ENCODE measurements around the gene TMEM31. TPM values are rescaled to one million over a fixed set of nuclear protein-coding genes. Genes with fewer than 3 reads are reported as not detected.

TMEM31 gene
- total RNA-seq, 1 donor from 2014 or later, result not detected

GRCh38 chrX:103730147-103730795 is 19.6 kb downstream of the TMEM31 start:
- TF ChIP-seq, protein P1, sequence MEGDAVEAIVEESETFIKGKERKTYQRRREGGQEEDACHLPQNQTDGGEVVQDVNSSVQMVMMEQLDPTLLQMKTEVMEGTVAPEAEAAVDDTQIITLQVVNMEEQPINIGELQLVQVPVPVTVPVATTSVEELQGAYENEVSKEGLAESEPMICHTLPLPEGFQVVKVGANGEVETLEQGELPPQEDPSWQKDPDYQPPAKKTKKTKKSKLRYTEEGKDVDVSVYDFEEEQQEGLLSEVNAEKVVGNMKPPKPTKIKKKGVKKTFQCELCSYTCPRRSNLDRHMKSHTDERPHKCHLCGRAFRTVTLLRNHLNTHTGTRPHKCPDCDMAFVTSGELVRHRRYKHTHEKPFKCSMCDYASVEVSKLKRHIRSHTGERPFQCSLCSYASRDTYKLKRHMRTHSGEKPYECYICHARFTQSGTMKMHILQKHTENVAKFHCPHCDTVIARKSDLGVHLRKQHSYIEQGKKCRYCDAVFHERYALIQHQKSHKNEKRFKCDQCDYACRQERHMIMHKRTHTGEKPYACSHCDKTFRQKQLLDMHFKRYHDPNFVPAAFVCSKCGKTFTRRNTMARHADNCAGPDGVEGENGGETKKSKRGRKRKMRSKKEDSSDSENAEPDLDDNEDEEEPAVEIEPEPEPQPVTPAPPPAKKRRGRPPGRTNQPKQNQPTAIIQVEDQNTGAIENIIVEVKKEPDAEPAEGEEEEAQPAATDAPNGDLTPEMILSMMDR (IDR thresholded peaks at IDR 0.05), result no peak
- CTCF ChIA-PET, result no interaction called here
- H3K4me1 Mint-ChIP-seq, result peaks cover 4% of the 10 kb centered on the region
- no peaks in the 10 kb centered on the region for H3K36me3 Mint-ChIP-seq (ENCODE audit: low read depth)
- H3K27me3 Mint-ChIP-seq, result peaks cover 2% of the 10 kb centered on the region
- H3K27ac Mint-ChIP-seq, result no peak overlapping the region
- H3K4me3 Mint-ChIP-seq, result no peak overlapping the region
- POLR2A ChIA-PET, result no interaction called here
- no peak for ATAC-seq (ENCODE audit: low read depth)
- no peak for DNase-seq
- no peaks in the 10 kb centered on the region for H3K9me3 Mint-ChIP-seq
- intact Hi-C loops (cut with micrococcal nuclease), result no loop called here

DNA sequence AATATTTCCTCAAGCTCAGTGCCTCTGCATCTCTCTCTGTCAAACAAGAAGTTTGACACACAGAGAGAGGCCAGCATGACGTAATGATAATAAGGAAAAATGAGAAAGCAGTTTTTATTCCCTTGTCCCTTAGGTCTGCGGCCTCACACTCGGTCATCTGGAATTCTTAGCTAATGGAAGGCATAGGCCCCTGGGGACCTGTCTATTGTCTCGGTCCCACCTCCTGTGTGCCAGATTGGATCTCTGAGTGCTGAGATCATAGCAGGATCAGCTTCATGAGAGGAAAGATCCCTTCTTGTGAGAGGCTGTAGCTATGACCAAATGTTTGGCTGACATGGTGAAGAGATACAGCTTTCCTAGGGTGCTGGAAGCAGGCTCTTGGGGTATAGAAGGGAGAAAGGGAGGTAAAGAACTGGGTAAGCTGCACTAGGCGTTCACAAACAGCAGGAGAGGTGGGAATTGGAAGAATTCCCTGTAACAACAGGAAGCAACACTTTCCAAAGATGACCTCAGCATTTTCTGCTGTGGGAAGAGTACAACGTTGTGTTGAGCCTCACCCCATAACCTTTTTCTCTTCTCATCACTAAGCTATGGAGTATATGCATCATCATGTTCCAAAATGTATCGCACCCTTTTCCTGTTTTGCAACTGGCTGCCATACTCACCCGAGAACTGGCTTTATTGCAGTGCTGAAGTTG is 20.2 kb downstream of the TMEM31 start:
- ATAC-seq (ENCODE audit: low read depth), result no peak
- Mint-ChIP-seq H3K4me3 (no peak overlapping the region), H3K4me1 (peaks cover 4% of the 10 kb centered on the region), H3K9me3 (no peaks in the 10 kb centered on the region), H3K27ac (no peak overlapping the region), H3K36me3 (ENCODE audit: low read depth) (no peaks in the 10 kb centered on the region), H3K27me3 (peaks cover 2% of the 10 kb centered on the region)
- CTCF ChIA-PET, result no interaction called here
- DNase-seq, result no peak
- POLR2A ChIA-PET, result no interaction called here
- TF ChIP-seq, protein P1 (IDR thresholded peaks at IDR 0.05), result no peak
- intact Hi-C loops (cut with micrococcal nuclease), result no loop called here

GRCh38 chrX:103733017-103733416 is 22.3 kb downstream of the TMEM31 start:
- POLR2A ChIA-PET, result no interaction called here
- DNase-seq, result no peak
- no peak overlapping the region for H3K4me3 Mint-ChIP-seq
- no peak overlapping the region for H3K27ac Mint-ChIP-seq
- no peaks in the 10 kb centered on the region for H3K9me3 Mint-ChIP-seq
- ATAC-seq (ENCODE audit: low read depth), result no peak
- no peaks in the 10 kb centered on the region for H3K36me3 Mint-ChIP-seq (ENCODE audit: low read depth)
- peaks cover 4% of the 10 kb centered on the region for H3K4me1 Mint-ChIP-seq
- intact Hi-C loops (cut with micrococcal nuclease), result no loop called here
- peaks cover 2% of the 10 kb centered on the region for H3K27me3 Mint-ChIP-seq
- TF ChIP-seq, protein P1 (IDR thresholded peaks at IDR 0.05), result no peak
- CTCF ChIA-PET, result no interaction called here

- TF ChIP-seq, protein P1 (IDR thresholded peaks at IDR 0.05), result no peak
- no peak overlapping the region for H3K4me3 Mint-ChIP-seq
- intact Hi-C loops (cut with micrococcal nuclease), result no loop called here
- ChIA-PET POLR2A (no interaction called here), CTCF (no interaction called here)
- DNase-seq (no peak), ATAC-seq (ENCODE audit: low read depth) (no peak)
- no peaks in the 10 kb centered on the region for H3K27me3 Mint-ChIP-seq
- H3K36me3 Mint-ChIP-seq (ENCODE audit: low read depth), result no peaks in the 10 kb centered on the region
- H3K4me1 Mint-ChIP-seq, result peaks cover 4% of the 10 kb centered on the region
- no peaks in the 10 kb centered on the region for H3K9me3 Mint-ChIP-seq
- H3K27ac Mint-ChIP-seq, result no peak overlapping the region
These were observed 23.5 kb downstream of the TMEM31 start for GRCh38 chrX:103734125-103734760.

DNA sequence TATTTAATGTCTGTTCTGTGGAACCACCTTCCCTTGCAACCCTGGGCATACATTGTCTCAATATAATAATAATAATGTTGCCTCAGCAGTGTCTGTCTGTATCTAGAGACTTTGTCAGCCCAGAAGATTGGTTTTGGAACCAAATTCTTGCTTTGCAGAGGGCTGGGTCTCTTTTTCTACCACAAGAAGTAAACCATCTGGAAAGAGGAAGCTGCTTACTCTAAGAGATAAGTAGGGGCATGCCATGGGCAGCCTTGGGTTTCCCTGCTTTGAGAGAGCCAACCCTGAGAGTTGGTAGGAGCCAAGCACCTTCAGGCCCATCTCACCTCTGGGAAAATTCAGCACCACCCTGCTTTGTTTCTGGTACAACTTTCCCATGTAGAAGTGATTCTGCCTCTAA is 27.0 kb downstream of the TMEM31 start:
- no peak overlapping the region for H3K4me3 Mint-ChIP-seq
- ATAC-seq (ENCODE audit: low read depth) (no peak), DNase-seq (no peak)
- H3K36me3 Mint-ChIP-seq (ENCODE audit: low read depth), result no peaks in the 10 kb centered on the region
- TF ChIP-seq, protein P1 (IDR thresholded peaks at IDR 0.05), result no peak
- intact Hi-C loops (cut with micrococcal nuclease), result no loop called here
- CTCF ChIA-PET, result no interaction called here
- no peaks in the 10 kb centered on the region for H3K27me3 Mint-ChIP-seq
- POLR2A ChIA-PET, result no interaction called here
- no peaks in the 10 kb centered on the region for H3K4me1 Mint-ChIP-seq
- H3K9me3 Mint-ChIP-seq, result no peaks in the 10 kb centered on the region
- no peak overlapping the region for H3K27ac Mint-ChIP-seq

Measured in activated B cell treated with CpG ODN at 0.5 μM for 24 hours (primary cell).